PC-9 (cell line): Measurements from ENCODE around the gene TBCK. TPM values are rescaled to one million over a fixed set of nuclear protein-coding genes. Genes with fewer than 3 reads are reported as not detected.

Experiments used
- BruUV-seq: library from RNA; stranded (reverse); fragments of 400-500 nt; replicated peaks from 2 replicates; lab custom pipeline; 2021; lab: Mats Ljungman, UMichigan
- CTCF ChIA-PET: fragments of 300-600 bp; sonication (Branson Sonifier 250); formaldehyde crosslinking; loops from one replicate; lab custom pipeline; 2022; ENCODE audit warnings: antibody characterized with exemption; lab: Charles Lee
- POLR2A ChIA-PET: fragments of 300-600 bp; sonication (Branson Sonifier 250); formaldehyde crosslinking; loops from one replicate; lab custom pipeline; 2022; ENCODE audit warnings: antibody characterized with exemption; ENCODE audit not compliant: unreplicated experiment; lab: Charles Lee
- DNase-seq, 2 experiments: peaks; one replicate each; pipeline versions ENCODE4 v3.0.0 to v3.0.0-alpha.2; 2015 to 2022; ENCODE audit warnings: mixed read lengths in 1 of 2
- H2AFZ ChIP-seq: fragments of 200-600 bp; sonication (generic); 2 replicates; pipeline ENCODE4 v1.8.1; 2017; ENCODE audit warnings: antibody characterized with exemption
- H3F3A ChIP-seq: fragments of 200-600 bp; sonication (generic); 2 replicates; pipeline ENCODE4 v1.8.1; 2017; ENCODE audit warnings: antibody characterized with exemption, mild to moderate bottlenecking, low read depth; ENCODE audit not compliant: insufficient read depth
- H3K27ac ChIP-seq: fragments of 200-600 bp; sonication (generic); 2 replicates; pipeline ENCODE4 v1.6.1; 2016; ENCODE audit warnings: mixed run types
- H3K27me3 ChIP-seq: fragments of 200-600 bp; sonication (generic); 2 replicates; pipeline ENCODE4 v1.6.1; 2016; ENCODE audit warnings: low read depth, mixed run types; ENCODE audit not compliant: insufficient read depth
- H3K36me3 ChIP-seq: fragments of 200-600 bp; sonication (generic); 2 replicates; pipeline ENCODE4 v1.6.1; 2016; ENCODE audit warnings: low read depth, mixed run types
- H3K4me1 ChIP-seq: fragments of 200-600 bp; sonication (generic); replicated peaks from 2 replicates; pipeline ENCODE4 v1.6.1; 2016; ENCODE audit warnings: mixed run types; ENCODE audit not compliant: insufficient read depth
- H3K4me2 ChIP-seq: fragments of 200-600 bp; sonication (generic); 2 replicates; pipeline ENCODE4 v1.6.1; 2017; ENCODE audit warnings: mixed run types
- H3K4me3 ChIP-seq: fragments of 200-600 bp; sonication (generic); 2 replicates; pipeline ENCODE4 v1.6.1; 2016; ENCODE audit warnings: mixed run types
- H3K79me2 ChIP-seq: fragments of 200-600 bp; sonication (generic); 2 replicates; pipeline ENCODE4 v1.6.1; 2017; ENCODE audit warnings: low read depth, mixed run types
- H3K9me2 ChIP-seq: fragments of 200-600 bp; sonication (generic); 2 replicates; pipeline ENCODE4 v1.8.1; 2017; ENCODE audit warnings: mild to moderate bottlenecking; ENCODE audit not compliant: insufficient read depth
- H3K9me3 ChIP-seq: fragments of 200-600 bp; sonication (generic); 2 replicates; pipeline ENCODE4 v1.8.1; 2016; ENCODE audit warnings: low read depth; ENCODE audit not compliant: insufficient read depth
- H4K20me1 ChIP-seq: fragments of 200-600 bp; sonication (generic); 2 replicates; pipeline ENCODE4 v1.8.1; 2017; ENCODE audit not compliant: insufficient read depth
- EZH2 ChIP-seq: fragments of 200-600 bp; sonication (generic); IDR thresholded peaks from 2 replicates; pipeline ENCODE4 v1.8.0; 2017; ENCODE audit warnings: antibody characterized with exemption, low read depth
- intact Hi-C: fragments of 100-400 bp; cut with micrococcal nuclease; formaldehyde crosslinking; loops from one replicate; pipeline ENCODE4 v1.10.0; 2022; ENCODE audit not compliant: unreplicated experiment
- total RNA-seq: library from RNA; stranded (reverse); gene quantifications from 2 replicates; pipeline ENCODE4 v1.2.3, GENCODE V29; 2021
- TF ChIP-seq, protein P1 (sequence below): fragments of 200-600 bp; sonication (generic); conservative IDR thresholded peaks from 2 replicates; pipeline ENCODE4 v1.6.1; 2017; ENCODE audit warnings: mixed run types, antibody characterized with exemption, mild to moderate bottlenecking, moderate library complexity

Gene TBCK
- total RNA-seq, 1 experiment from 2014 or later: 18.7 TPM

- TF ChIP-seq EZH2: no peak
- TF ChIP-seq, protein P1, sequence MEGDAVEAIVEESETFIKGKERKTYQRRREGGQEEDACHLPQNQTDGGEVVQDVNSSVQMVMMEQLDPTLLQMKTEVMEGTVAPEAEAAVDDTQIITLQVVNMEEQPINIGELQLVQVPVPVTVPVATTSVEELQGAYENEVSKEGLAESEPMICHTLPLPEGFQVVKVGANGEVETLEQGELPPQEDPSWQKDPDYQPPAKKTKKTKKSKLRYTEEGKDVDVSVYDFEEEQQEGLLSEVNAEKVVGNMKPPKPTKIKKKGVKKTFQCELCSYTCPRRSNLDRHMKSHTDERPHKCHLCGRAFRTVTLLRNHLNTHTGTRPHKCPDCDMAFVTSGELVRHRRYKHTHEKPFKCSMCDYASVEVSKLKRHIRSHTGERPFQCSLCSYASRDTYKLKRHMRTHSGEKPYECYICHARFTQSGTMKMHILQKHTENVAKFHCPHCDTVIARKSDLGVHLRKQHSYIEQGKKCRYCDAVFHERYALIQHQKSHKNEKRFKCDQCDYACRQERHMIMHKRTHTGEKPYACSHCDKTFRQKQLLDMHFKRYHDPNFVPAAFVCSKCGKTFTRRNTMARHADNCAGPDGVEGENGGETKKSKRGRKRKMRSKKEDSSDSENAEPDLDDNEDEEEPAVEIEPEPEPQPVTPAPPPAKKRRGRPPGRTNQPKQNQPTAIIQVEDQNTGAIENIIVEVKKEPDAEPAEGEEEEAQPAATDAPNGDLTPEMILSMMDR: no peak
- no peak overlapping the region for H3K4me3 ChIP-seq
- H3K27ac ChIP-seq: no peak overlapping the region
- no peak for DNase-seq
- H3F3A ChIP-seq: no peaks in the 10 kb centered on the region
- H2AFZ ChIP-seq: no peak overlapping the region
- H3K9me2 ChIP-seq: no peaks in the 10 kb centered on the region
- ChIA-PET CTCF (no interaction called here), POLR2A (no interaction called here)
- no peaks in the 10 kb centered on the region for H3K27me3 ChIP-seq
- no peaks in the 10 kb centered on the region for H3K4me1 ChIP-seq
- H3K4me2 ChIP-seq: no peak overlapping the region
- no peaks in the 10 kb centered on the region for H3K36me3 ChIP-seq
- no peaks in the 10 kb centered on the region for H3K9me3 ChIP-seq
- no peaks in the 10 kb centered on the region for H3K79me2 ChIP-seq
- no TSS peak for BruUV-seq
- no peaks in the 10 kb centered on the region for H4K20me1 ChIP-seq
- intact Hi-C loops: no loop called here
Observed at GRCh38 chr4:106289737-106290136, 26.3 kb downstream of the TBCK start.

- no peaks in the 10 kb centered on the region for H3F3A ChIP-seq
- no peak overlapping the region for H3K4me2 ChIP-seq
- ChIA-PET POLR2A (no interaction called here), CTCF (no interaction called here)
- TF ChIP-seq EZH2: no peak
- TF ChIP-seq, protein P1: no peak
- H3K4me1 ChIP-seq: no peaks in the 10 kb centered on the region
- no peaks in the 10 kb centered on the region for H3K9me3 ChIP-seq
- no peaks in the 10 kb centered on the region for H3K79me2 ChIP-seq
- H3K27me3 ChIP-seq: no peaks in the 10 kb centered on the region
- H3K27ac ChIP-seq: no peak overlapping the region
- H3K36me3 ChIP-seq: no peaks in the 10 kb centered on the region
- no peak overlapping the region for H3K4me3 ChIP-seq
- no peaks in the 10 kb centered on the region for H3K9me2 ChIP-seq
- BruUV-seq: no TSS peak
- no peaks in the 10 kb centered on the region for H4K20me1 ChIP-seq
- no peak for DNase-seq
- no peak overlapping the region for H2AFZ ChIP-seq
- intact Hi-C loops: no loop called here
Observed at GRCh38 chr4:106287353-106287969, 28.5 kb downstream of the TBCK start.

GRCh38 chr4:106286611-106287010, 29.4 kb downstream of the TBCK start:
- Histone ChIP-seq H3K27me3 (no peaks in the 10 kb centered on the region), H3K9me2 (no peaks in the 10 kb centered on the region), H3K4me1 (no peaks in the 10 kb centered on the region), H2AFZ (no peak overlapping the region), H3K36me3 (no peaks in the 10 kb centered on the region), H4K20me1 (no peaks in the 10 kb centered on the region), H3K79me2 (no peaks in the 10 kb centered on the region), H3K4me2 (no peak overlapping the region), H3K4me3 (no peak overlapping the region), H3K27ac (no peak overlapping the region), H3F3A (no peaks in the 10 kb centered on the region), H3K9me3 (no peaks in the 10 kb centered on the region)
- POLR2A ChIA-PET: no interaction called here
- TF ChIP-seq, protein P1: no peak
- TF ChIP-seq EZH2: no peak
- intact Hi-C loops: no loop called here
- no TSS peak for BruUV-seq
- CTCF ChIA-PET: no interaction called here
- no peak for DNase-seq
